IMR-90 (cell line): Measurements from ENCODE around the gene PIK3CG. TPM values are rescaled to one million over a fixed set of nuclear protein-coding genes. Genes with fewer than 3 reads are reported as not detected.

Experiments
- ATAC-seq: fragments of 200-7000 bp; cut with Tn5 transposase; 2 replicates; pipeline ENCODE4 v1.9.1; 2020; ENCODE audit warnings: low read depth, mild to moderate bottlenecking, moderate library complexity
- BruUV-seq: library from RNA; stranded (reverse); fragments of 400-500 nt; replicated peaks from 2 replicates; lab custom pipeline; 2021; lab: Mats Ljungman, UMichigan
- CTCF ChIA-PET: fragments of 300-600 bp; formaldehyde crosslinking; extraction: SDS; loops from one replicate; lab custom pipeline; 2021; ENCODE audit warnings: antibody characterized with exemption; lab: Yijun Ruan, JAX
- POLR2A ChIA-PET: fragments of 300-600 bp; sonication (Branson Sonifier 250); formaldehyde crosslinking; loops from one replicate; lab custom pipeline; 2022; ENCODE audit warnings: antibody characterized with exemption; ENCODE audit not compliant: unreplicated experiment; lab: Charles Lee
- DNase-seq: peaks from one replicate; pipeline ENCODE4 v3.0.0; 2013
- H2AFZ ChIP-seq: replicated peaks from 2 replicates; pipeline ENCODE3; 2013; ENCODE audit warnings: low read length, mild to moderate bottlenecking; ENCODE audit not compliant: poor library complexity
- H2AK5ac ChIP-seq: 2 replicates; pipeline ENCODE4 v1.6.1; 2013; ENCODE audit warnings: low read depth, low read length, inconsistent platforms
- H2AK9ac ChIP-seq: replicated peaks from 2 replicates; pipeline ENCODE3; 2013; ENCODE audit warnings: mild to moderate bottlenecking, low read depth, low read length, moderate library complexity; ENCODE audit not compliant: poor library complexity
- H2BK120ac ChIP-seq: 2 replicates; pipeline ENCODE4 v1.6.1; 2013; ENCODE audit warnings: low read depth, low read length, inconsistent platforms
- H2BK15ac ChIP-seq: 3 replicates; pipeline ENCODE4 v1.6.1; 2013; ENCODE audit warnings: low read depth, low read length, inconsistent platforms
- H2BK20ac ChIP-seq: 2 replicates; pipeline ENCODE4 v1.6.1; 2013; ENCODE audit warnings: low read depth, mild to moderate bottlenecking, inconsistent platforms, low read length, moderate library complexity
- H2BK5ac ChIP-seq: 2 replicates; pipeline ENCODE4 v1.6.1; 2013; ENCODE audit warnings: mild to moderate bottlenecking, low read depth, low read length, inconsistent platforms; ENCODE audit not compliant: poor library complexity, severe bottlenecking
- H3K14ac ChIP-seq: replicated peaks from 2 replicates; pipeline ENCODE4 v1.6.1; 2013; ENCODE audit warnings: low read depth, low read length, inconsistent platforms
- H3K18ac ChIP-seq: 2 replicates; pipeline ENCODE4 v1.6.1; 2013; ENCODE audit warnings: low read depth, low read length, control low read depth
- H3K23ac ChIP-seq: 2 replicates; pipeline ENCODE4 v1.6.1; 2013; ENCODE audit warnings: low read depth, low read length, inconsistent platforms
- H3K27ac ChIP-seq: 2 replicates; pipeline ENCODE4 v1.5.1; 2013; ENCODE audit warnings: mild to moderate bottlenecking, control low read depth, low read length; ENCODE audit not compliant: insufficient read depth
- H3K27me3 ChIP-seq: 2 replicates; pipeline ENCODE4 v1.6.1; 2013; ENCODE audit warnings: low read length; ENCODE audit not compliant: control insufficient read depth, insufficient read depth
- H3K36me3 ChIP-seq: 2 replicates; pipeline ENCODE4 v1.6.1; 2013; ENCODE audit warnings: low read length, mixed read lengths; ENCODE audit not compliant: control insufficient read depth, insufficient read depth
- H3K4ac ChIP-seq: 2 replicates; pipeline ENCODE4 v1.6.1; 2013; ENCODE audit warnings: low read depth, low read length, inconsistent platforms
- H3K4me1 ChIP-seq: 2 replicates; pipeline ENCODE4 v1.6.1; 2013; ENCODE audit warnings: low read length, mixed read lengths; ENCODE audit not compliant: control insufficient read depth, insufficient read depth
- H3K4me2 ChIP-seq: 2 replicates; pipeline ENCODE4 v1.6.1; 2013; ENCODE audit warnings: low read depth, mild to moderate bottlenecking, control low read depth, low read length, moderate library complexity
- H3K4me3 ChIP-seq: 2 replicates; pipeline ENCODE4 v1.5.1; 2013; ENCODE audit warnings: low read depth, mild to moderate bottlenecking, control low read depth, low read length, moderate library complexity; ENCODE audit not compliant: insufficient read depth
- H3K56ac ChIP-seq: 2 replicates; pipeline ENCODE4 v1.6.1; 2013; ENCODE audit warnings: low read length, inconsistent platforms; ENCODE audit not compliant: insufficient read depth; ENCODE audit errors: extremely low read depth
- H3K79me1 ChIP-seq, 2 experiments: 2 replicates each; pipeline ENCODE4 v1.6.1; 2013; ENCODE audit warnings: low read length in 2 of 2, inconsistent platforms in 1 of 2, low read depth in 1 of 2
- H3K9ac ChIP-seq: 2 replicates; pipeline ENCODE4 v1.6.1; 2013; ENCODE audit warnings: low read depth, low read length, control low read depth
- H3K9me1 ChIP-seq: 2 replicates; pipeline ENCODE4 v1.6.1; 2013; ENCODE audit warnings: low read length, inconsistent platforms; ENCODE audit not compliant: insufficient read depth
- H3K9me3 ChIP-seq: 2 replicates; pipeline ENCODE4 v1.6.1; 2013; ENCODE audit warnings: low read length; ENCODE audit not compliant: control insufficient read depth, insufficient read depth
- H4K20me1 ChIP-seq: 2 replicates; pipeline ENCODE4 v1.6.1; 2013; ENCODE audit warnings: low read length, inconsistent platforms; ENCODE audit not compliant: insufficient read depth
- H4K5ac ChIP-seq: 2 replicates; pipeline ENCODE4 v1.6.1; 2013; ENCODE audit warnings: mild to moderate bottlenecking, low read depth, low read length, control low read depth
- H4K8ac ChIP-seq, 2 experiments: 2 replicates each; pipeline ENCODE4 v1.6.1; 2013; ENCODE audit warnings: low read depth in 2 of 2, low read length in 2 of 2, control low read depth in 1 of 2, inconsistent platforms in 1 of 2
- H4K91ac ChIP-seq: 2 replicates; pipeline ENCODE4 v1.6.1; 2013; ENCODE audit warnings: low read depth, low read length, inconsistent platforms; ENCODE audit not compliant: insufficient read depth
- CTCF ChIP-seq: conservative IDR thresholded peaks from 2 replicates; pipeline ENCODE4 v1.5.1; 2012; ENCODE audit warnings: mild to moderate bottlenecking, low read depth, low read length, improper control_type of control experiment
- WGBS, 2 experiments: methylation state at CpG; one replicate each; pipeline versions ENCODE4 v1.1.5 to v1.1.7; 2013; ENCODE audit warnings: missing lambda C conversion rate in 2 of 2; ENCODE audit not compliant: insufficient read length in 1 of 2; ENCODE audit errors: extremely low coverage in 2 of 2; 5-methylcytosine and 5-hydroxymethylcytosine counted together
- dilution Hi-C: fragments of 300-500 bp; cut with HindIII; formaldehyde crosslinking; loops from one replicate; pipeline ENCODE4 v1.14.3; 2018; ENCODE audit warnings: low sequenced_read_pairs; ENCODE audit not compliant: unreplicated experiment
- in situ Hi-C: fragments of 300-500 bp; cut with MboI; formaldehyde crosslinking; loops from 3 replicates; pipeline ENCODE4 v1.14.3; 2019; ENCODE audit warnings: low sequenced_read_pairs, inconsistent platforms, mixed read lengths
- intact Hi-C: fragments of 100-400 bp; cut with micrococcal nuclease; formaldehyde crosslinking; loops from 2 replicates; pipeline ENCODE4 v1.10.0; 2022
- polyA plus RNA-seq, 3 experiments: library from polyadenylated mRNA; depleted of rRNA; stranded (reverse); fragments of >200 nt; gene quantifications; 2 replicates each; pipeline ENCODE4 v1.2.3, GENCODE V29; 2012; ENCODE audit warnings: low replicate concordance in 1 of 3
- total RNA-seq: library from RNA; depleted of rRNA; stranded (reverse); fragments of >200 nt; gene quantifications from 2 replicates; pipeline ENCODE4 v1.2.3, GENCODE V29; 2012

The PIK3CG gene
- total and polyA plus RNA-seq, 2 of the 4 experiments (the other 2 are of a cell fraction) = under 0.01 TPM; not detected in 1

GRCh38 chr7:106891548-106892410 lies 26.7 kb downstream of the PIK3CG start:
- ChIA-PET CTCF (interaction anchor here (0.6 kb wide), 1 partner anchor 321 kb away, joined by 3 read pairs; no protein-coding TSS in a partner anchor), POLR2A (no interaction called here)
- TF ChIP-seq CTCF = no peak
- no peak overlapping the region for H3K18ac ChIP-seq
- H3K9me3 ChIP-seq = no peaks in the 10 kb centered on the region
- H3K4ac ChIP-seq = no peak overlapping the region
- in situ Hi-C loops (no loop called here), dilution Hi-C loops (no loop called here), intact Hi-C loops (no loop called here)
- no peaks in the 10 kb centered on the region for H3K36me3 ChIP-seq
- H3K4me3 ChIP-seq = no peak overlapping the region
- no peaks in the 10 kb centered on the region for H4K20me1 ChIP-seq
- DNase-seq (no peak), ATAC-seq (no peak)
- H4K91ac ChIP-seq = no peak overlapping the region
- no peaks in the 10 kb centered on the region for H3K9me1 ChIP-seq
- H3K4me2 ChIP-seq = no peak overlapping the region
- WGBS, 2 experiments = 89% methylated on average over 5 of the region's 8 CpGs; no CpG with 5 or more reads in 1 of the 2 experiments
- H2AK9ac ChIP-seq = no peak overlapping the region
- no peak overlapping the region for H2BK5ac ChIP-seq
- no peak overlapping the region for H2BK15ac ChIP-seq
- no peaks in the 10 kb centered on the region for H3K27me3 ChIP-seq
- no peak overlapping the region for H4K8ac ChIP-seq
- no peak overlapping the region for H3K56ac ChIP-seq
- H2AFZ ChIP-seq = no peak overlapping the region
- H3K9ac ChIP-seq = no peak overlapping the region
- no peak overlapping the region for H2BK20ac ChIP-seq
- H2AK5ac ChIP-seq = no peak overlapping the region
- H3K27ac ChIP-seq = no peak overlapping the region
- no peak overlapping the region for H2BK120ac ChIP-seq
- no peaks in the 10 kb centered on the region for H3K79me1 ChIP-seq
- H3K4me1 ChIP-seq = no peaks in the 10 kb centered on the region
- H4K5ac ChIP-seq = no peak overlapping the region
- H3K23ac ChIP-seq = no peak overlapping the region
- no peak overlapping the region for H3K14ac ChIP-seq
- BruUV-seq = no TSS peak
